UCSD-AML1 (cell line): ENCODE measurements around the gene HDDC3.
"Not testable (repeated sequence)": the region's sequence is repeated elsewhere in the genome, so short reads cannot be mapped to it uniquely, and the experiment has no call there.

Source experiments
- DNase-seq: peaks from one replicate; lab custom pipeline; 2025; ENCODE audit not compliant: unreplicated experiment; lab: John Stamatoyannopoulos, UW

Gene HDDC3

GRCh38 chr15:90930861-90931574 is 1.3 kb downstream of the HDDC3 start:
- DNase-seq, result no peak

- no peak for DNase-seq
These were observed 2.9 kb downstream of the HDDC3 start for GRCh38 chr15:90929246-90930019.

DNA sequence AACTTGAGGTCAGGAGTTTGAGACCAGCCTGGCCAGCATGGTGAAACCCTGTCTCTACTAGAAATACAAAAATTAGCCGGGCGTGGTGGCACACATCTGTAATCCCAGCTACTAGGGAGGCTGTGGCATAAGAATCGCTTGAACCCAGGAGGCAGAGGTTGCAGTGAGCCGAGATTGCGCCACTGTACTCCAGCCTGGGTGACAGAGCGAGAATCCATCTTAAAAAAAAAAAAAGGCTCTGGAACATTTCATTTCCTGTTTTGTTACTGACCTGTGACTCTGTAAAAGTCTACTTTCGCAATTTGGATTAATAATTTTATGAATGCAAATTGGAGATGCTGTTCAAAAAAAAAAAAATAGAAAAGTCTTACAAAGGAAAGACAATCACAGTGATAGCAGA is 4.2 kb downstream of the HDDC3 start:
- not testable (repeated sequence) for DNase-seq

- DNase-seq, result not testable (repeated sequence)
These were observed 5.6 kb downstream of the HDDC3 start for GRCh38 chr15:90926766-90927165.

- no peak for DNase-seq
These were observed 8.0 kb downstream of the HDDC3 start for GRCh38 chr15:90924375-90924774.

GRCh38 chr15:90922712-90923322 is 9.5 kb downstream of the HDDC3 start:
- DNase-seq, result not testable (repeated sequence)

- no peak for DNase-seq
These were observed 10.5 kb downstream of the HDDC3 start for GRCh38 chr15:90921887-90922286.

- DNase-seq, result no peak
These were observed 13.5 kb downstream of the HDDC3 start for GRCh38 chr15:90918835-90919234.

DNA sequence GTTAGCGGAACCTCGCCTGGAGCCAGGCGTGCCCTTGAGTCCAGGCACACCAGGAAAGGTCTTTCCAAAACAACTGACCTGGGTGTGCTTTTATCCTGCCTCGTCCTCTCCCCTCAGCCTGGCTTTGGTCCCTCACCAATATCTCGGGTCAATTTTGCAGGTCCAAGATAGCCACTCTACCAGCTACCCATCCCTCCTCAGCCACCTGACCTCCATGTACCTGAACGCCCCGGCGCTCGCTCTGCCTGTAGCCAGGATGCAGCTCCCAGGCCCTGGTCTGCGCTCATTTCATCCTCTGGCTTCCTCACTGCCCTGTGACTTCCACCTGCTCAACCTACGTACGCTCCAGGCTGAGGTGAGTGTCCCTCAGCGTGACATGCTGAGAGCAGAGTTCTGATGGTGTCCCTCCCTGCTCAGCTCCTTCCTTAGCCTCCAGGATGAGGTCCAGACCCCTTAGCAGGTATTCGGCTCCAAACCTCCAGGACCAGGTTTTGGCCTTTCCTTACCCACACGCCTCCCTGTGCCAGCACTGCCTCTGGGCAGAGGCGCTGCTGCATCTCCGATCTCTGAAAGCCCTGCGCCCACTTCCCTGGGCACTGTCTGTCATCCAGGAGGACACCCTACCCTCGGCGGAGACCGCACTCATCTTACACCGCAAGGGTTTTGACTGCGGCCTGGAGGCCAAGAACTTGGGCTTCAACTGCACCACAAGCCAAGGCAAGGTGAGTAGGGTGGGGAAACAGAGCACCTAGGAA is 14.1 kb downstream of the HDDC3 start:
- DNase-seq, result no peak

GRCh38 chr15:90917569-90917968 is 14.8 kb downstream of the HDDC3 start:
- no peak for DNase-seq

- DNase-seq, result no peak
These were observed 15.9 kb downstream of the HDDC3 start for GRCh38 chr15:90916461-90916860.

DNA sequence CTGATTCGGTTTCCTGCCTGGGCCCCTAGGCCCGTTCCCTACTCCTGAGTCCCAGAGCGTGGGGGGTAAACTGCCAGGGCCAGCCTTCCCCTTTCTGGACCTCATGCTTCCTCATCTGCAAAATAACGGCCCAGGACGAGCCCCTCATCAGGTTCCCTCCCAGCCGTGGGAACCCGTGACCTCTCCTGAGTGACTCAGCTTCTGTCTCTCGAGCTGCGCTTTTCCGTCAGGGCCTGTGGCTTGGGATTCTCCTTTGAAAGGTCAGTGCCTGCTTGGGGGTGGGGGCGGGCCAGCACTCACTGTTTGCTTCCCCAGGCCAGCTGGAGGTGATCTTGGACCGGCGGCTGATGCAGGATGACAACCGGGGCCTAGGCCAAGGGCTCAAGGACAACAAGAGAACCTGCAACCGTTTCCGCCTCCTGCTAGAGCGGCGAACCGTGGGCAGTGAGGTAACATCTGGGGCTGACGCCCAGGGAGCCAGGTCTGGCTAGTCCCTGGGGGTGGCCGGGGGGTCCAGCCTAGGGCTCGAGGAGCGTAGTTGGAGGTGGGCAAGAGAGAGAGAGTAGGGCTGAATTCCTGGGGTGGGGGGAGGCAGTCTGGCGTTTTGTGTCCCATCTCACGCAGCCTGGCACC is 16.4 kb downstream of the HDDC3 start:
- peak; percentile 63 for DNase-seq

DNA sequence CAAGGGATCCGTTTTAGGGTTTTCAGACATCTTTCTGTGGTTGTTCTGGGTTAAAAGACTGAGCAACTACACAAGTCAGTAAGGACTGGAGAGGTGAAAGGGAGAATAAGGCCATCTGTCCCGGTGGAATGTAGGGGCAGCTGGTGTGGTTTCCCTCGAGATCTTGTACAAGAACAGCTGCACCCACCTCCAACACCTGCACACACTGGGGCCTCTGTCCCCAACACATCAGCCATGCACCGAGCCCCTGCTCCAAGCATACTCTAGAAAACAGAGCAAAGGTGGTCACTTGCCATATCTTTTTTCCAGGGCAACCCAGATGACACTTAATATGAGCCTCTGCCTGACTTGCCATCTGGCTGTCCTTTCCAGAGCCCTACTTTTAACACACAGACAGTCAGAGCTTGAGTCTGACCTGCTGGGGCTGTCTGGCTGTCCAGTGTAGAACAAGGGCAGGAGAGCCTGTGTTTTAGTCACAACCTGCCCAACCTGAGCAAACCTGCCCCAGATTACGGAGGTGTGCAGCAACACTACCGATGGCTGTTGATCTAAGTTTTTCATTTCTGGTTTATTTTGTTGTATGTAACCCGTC is 17.0 kb downstream of the HDDC3 start:
- no peak for DNase-seq

DNA sequence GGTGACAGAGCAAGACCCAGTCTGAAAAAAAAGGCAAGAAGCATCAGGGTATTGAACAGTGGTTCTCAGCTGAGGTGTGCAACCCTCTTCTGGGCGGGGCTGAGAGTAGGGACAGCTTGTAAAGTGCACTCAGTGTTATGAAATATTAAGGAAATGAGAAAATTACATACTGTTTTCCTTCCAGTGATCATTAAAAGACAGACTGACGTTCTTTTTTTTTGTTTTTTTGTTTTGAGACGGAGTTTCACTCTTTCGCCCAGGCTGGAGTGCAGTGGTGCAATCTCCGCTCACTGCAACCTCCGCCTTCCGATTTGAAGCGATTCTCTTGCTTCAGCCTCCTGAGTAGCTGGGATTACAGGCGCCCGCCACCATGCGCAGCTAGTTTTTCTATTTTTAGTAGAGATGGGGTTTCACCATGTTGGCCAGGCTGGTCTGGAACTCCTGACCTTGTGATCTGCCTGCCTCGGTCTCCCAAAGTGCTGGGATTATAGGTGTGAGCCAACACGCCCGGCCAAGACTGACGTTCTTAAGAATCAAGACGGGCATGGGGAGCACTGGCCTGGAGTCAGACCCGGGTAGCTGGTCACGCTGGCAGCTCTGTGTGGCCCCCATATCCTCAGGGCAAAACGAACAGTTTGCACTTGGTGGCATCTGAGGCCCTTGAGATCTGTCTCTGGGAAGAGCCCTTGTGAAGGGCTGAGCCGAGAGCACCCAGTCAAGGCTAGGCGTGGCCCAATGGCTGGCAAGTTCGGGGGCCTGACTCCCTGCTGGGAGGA is 17.9 kb downstream of the HDDC3 start:
- no peak for DNase-seq

DNA sequence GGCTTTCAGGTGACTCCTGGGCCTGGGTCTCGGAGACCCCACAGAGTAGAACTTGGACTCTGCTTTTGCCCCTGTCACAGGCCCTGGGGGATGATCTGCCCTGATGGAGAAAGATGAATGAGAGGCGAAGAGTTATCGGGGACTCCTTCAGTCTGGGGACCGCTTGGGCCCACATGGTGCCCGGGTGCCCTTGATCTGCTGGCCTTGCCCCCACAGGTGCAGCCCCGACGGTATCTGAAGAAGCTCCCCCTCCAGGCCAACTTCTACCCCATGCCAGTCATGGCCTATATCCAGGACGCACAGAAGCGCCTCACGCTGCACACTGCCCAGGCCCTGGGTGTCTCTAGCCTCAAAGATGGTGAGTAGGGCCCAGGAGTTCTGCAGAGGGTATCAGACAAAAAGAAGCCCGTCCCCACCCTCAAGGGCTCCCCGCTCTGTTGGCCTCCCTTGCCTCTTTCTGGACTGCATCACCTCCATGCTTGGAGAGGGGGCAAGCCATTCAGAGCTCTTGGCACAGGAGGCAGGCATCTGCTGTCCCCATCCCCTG is 18.9 kb downstream of the HDDC3 start:
- DNase-seq, result no peak

DNA sequence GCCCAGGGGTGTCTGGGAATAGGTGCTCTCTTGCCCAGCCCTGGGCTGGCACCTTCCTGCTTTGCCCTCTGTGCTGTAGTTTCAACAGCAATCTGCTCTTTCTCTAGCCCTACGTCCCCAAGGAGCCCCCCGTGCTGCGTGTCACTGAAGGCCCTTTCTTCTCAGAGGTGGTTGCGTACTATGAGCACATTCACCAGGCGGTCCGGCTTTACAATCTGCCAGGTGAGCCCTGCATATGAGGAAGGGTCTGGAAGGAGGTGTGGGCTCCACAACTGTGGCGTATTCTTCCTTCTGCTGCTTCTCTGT is 19.6 kb downstream of the HDDC3 start:
- DNase-seq, result no peak

GRCh38 chr15:90911906-90912769 is 20.2 kb downstream of the HDDC3 start:
- DNase-seq, result no peak

DNA sequence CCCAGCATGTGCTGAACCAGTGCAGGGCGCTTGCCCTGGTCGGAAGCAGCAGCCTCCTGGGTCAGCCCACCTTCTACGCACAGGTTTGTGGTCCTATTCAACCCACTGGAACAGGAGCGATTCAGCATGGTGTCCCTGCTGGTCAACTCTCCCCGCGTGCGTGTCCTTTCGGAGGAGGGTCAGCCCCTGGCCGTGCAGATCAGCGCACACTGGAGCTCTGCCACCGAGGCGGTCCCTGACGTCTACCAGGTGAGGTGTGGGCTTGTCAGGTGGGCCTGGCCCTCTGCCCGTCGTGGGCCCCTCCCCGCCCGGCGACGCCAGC is 21.1 kb downstream of the HDDC3 start:
- DNase-seq, result no peak
